ENCODE data around the gene TAF4.

TAF4 gene

GRCh38 chr20:62042025-62042820 lies 23.5 kb downstream of the TAF4 start:
- TF ChIP-seq CTCF (IDR thresholded peaks at IDR 0.05; ENCODE audit: control insufficient read depth, insufficient read depth, low read depth, low read length, missing control alignments) = no peak
- H3K4me3 ChIP-seq (ENCODE audit: control insufficient read depth, low read depth, low read length) = no peak overlapping the region
- DNase-seq (ENCODE audit: low read depth) = no peak

GRCh38 chr20:62040933-62041332 lies 24.7 kb downstream of the TAF4 start:
- no peak for TF ChIP-seq CTCF (IDR thresholded peaks at IDR 0.05; ENCODE audit: control insufficient read depth, insufficient read depth, low read depth, low read length, missing control alignments)
- no peak overlapping the region for H3K4me3 ChIP-seq (ENCODE audit: control insufficient read depth, low read depth, low read length)
- no peak for DNase-seq (ENCODE audit: low read depth)

DNA sequence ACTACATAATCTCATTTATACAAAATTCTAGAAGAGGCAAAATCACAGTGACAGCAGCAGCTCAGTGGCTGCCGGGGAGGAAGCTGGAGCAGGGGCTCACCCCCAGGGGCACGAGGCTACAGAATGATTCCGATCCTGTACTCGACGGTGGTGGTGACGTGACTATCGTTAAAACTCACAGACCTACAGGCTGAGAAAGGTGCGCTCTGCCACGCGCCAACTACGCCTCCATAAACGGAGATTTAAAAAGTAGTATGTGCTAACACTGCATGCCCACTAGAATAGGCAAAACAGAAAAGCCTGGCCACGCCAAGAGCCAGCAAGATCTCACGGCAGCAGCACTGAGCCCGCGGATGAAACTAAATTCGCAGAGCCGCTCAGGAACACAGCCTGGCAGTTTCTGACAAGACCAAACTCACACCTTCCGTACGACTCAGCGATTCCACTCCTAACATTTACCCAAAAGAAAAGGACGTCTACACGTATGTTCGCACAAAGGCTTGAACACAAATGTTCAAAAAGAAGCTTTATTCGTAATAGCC lies 25.2 kb downstream of the TAF4 start:
- TF ChIP-seq CTCF (IDR thresholded peaks at IDR 0.05; ENCODE audit: control insufficient read depth, insufficient read depth, low read depth, low read length, missing control alignments) = no peak
- H3K4me3 ChIP-seq (ENCODE audit: control insufficient read depth, low read depth, low read length) = no peak overlapping the region
- DNase-seq (ENCODE audit: low read depth) = no peak

DNA sequence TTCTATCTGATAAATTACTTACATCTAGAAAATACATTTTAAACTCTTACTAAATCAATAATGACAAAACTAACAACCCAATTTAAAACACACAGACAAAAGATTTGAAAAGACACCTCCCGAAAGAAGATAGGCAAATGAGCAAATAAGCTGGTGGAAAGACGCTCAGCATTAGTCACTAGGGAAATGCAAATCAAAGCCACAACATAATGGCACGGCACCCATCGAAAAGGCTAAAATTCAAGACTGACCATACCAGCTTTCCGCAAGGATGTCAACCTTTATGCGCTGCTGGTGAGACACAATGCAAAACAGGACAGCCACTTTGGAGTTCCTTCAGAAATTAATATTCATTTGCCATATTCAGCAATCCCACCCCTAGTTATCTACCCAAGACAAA lies 25.9 kb downstream of the TAF4 start:
- H3K4me3 ChIP-seq (ENCODE audit: control insufficient read depth, low read depth, low read length) = no peak overlapping the region
- no peak for TF ChIP-seq CTCF (IDR thresholded peaks at IDR 0.05; ENCODE audit: control insufficient read depth, insufficient read depth, low read depth, low read length, missing control alignments)
- no peak for DNase-seq (ENCODE audit: low read depth)

- no peak overlapping the region for H3K4me3 ChIP-seq (ENCODE audit: control insufficient read depth, low read depth, low read length)
- DNase-seq (ENCODE audit: low read depth) = no peak
- TF ChIP-seq CTCF (IDR thresholded peaks at IDR 0.05; ENCODE audit: control insufficient read depth, insufficient read depth, low read depth, low read length, missing control alignments) = no peak
Observed at GRCh38 chr20:62032609-62033368, 32.9 kb downstream of the TAF4 start.

DNA sequence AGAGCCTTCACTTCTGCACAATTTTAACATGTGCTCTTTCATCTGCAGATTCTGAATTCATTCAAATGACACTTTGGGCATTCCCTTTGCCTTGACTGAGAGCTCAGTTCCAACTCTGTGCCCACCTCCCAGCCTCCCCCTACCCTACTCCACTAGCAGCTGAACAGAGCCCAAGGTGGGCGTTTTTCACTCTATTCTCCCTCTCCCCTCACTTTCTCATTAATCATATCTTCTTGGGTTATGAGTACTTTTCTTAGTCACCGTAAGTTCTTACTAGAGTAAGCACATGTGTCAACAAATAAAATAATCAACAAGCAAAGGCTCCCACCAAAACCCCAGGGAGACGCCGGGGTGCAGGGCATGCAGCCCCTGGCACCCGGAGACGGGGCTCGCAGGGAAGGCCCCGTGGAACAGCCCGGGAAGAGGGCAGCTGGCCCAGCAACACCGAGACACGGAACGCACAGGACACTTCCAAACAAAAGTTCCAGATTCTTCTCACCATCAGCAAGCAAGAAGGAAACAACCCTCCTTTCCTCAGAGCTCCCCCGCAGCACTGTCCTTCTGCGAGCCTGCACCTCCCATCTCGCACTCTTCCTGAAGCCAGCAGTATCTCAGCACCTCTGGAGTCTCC lies 34.1 kb downstream of the TAF4 start:
- no peak overlapping the region for H3K4me3 ChIP-seq (ENCODE audit: control insufficient read depth, low read depth, low read length)
- DNase-seq (ENCODE audit: low read depth) = no peak
- no peak for TF ChIP-seq CTCF (IDR thresholded peaks at IDR 0.05; ENCODE audit: control insufficient read depth, insufficient read depth, low read depth, low read length, missing control alignments)

All from AG09309 (cell line).